GM12878 (cell line): ENCODE data around the gene SV2A. TPM values are rescaled to one million over a fixed set of nuclear protein-coding genes. Genes with fewer than 3 reads are reported as not detected.
"Not testable (repeated sequence)": the region's sequence is repeated elsewhere in the genome, so short reads cannot be mapped to it uniquely, and the experiment has no call there.

Experiments used
- ATAC-seq: fragments of 200-7000 bp; cut with Tn5 transposase; 3 replicates; pipeline ENCODE4 v1.9.1; 2020; ENCODE audit warnings: mild to moderate bottlenecking, moderate library complexity
- BruUV-seq: library from RNA; stranded (reverse); fragments of 400-500 nt; replicated peaks from 2 replicates; lab custom pipeline; 2021; lab: Mats Ljungman, UMichigan
- CTCF ChIA-PET: fragments of 300-600 bp; sonication (Branson Sonifier 250); formaldehyde crosslinking; extraction: SDS; loops from one replicate; lab custom pipeline; 2021; ENCODE audit warnings: inconsistent platforms; lab: Yijun Ruan, JAX
- POLR2A ChIA-PET: fragments of 350-600 bp; formaldehyde crosslinking; extraction: SDS; loops from one replicate; lab custom pipeline; 2021; ENCODE audit warnings: inconsistent platforms; lab: Charles Lee
- RAD21 ChIA-PET: fragments of 300-600 bp; sonication (Branson Sonifier 250); formaldehyde crosslinking; loops from one replicate; lab custom pipeline; 2023; ENCODE audit warnings: antibody characterized with exemption; ENCODE audit not compliant: unreplicated experiment; lab: Charles Lee
- SMC1A ChIA-PET: fragments of 300-600 bp; sonication (Branson Sonifier 250); formaldehyde crosslinking; loops from one replicate; lab custom pipeline; 2023; ENCODE audit not compliant: unreplicated experiment, uncharacterized antibody; lab: Charles Lee
- DNase-seq: peaks from one replicate; pipeline ENCODE4 v3.0.0-alpha.2; 2011; ENCODE audit warnings: low read depth, low spot score
- FAIRE-seq: peaks from 3 replicates; lab custom pipeline; 2011; peaks lifted over from hg19 to GRCh38; lab: Jason Lieb, UNC
- H2AFZ ChIP-seq: 2 replicates; pipeline ENCODE4 v1.6.0; 2011; ENCODE audit warnings: low read depth, low read length, control low read depth; ENCODE audit not compliant: control insufficient read depth
- H3K27ac ChIP-seq: 2 replicates; pipeline ENCODE4 v1.5.1; 2011; ENCODE audit warnings: control low read depth; ENCODE audit not compliant: control insufficient read depth, insufficient read depth
- H3K27me3 ChIP-seq, 2 experiments: replicated peaks in 1 of 2; 2 replicates each; pipeline versions ENCODE4 v1.6.0 to v1.6.1; 2011; ENCODE audit warnings: low read length in 1 of 2; ENCODE audit not compliant: control insufficient read depth in 2 of 2, insufficient read depth in 2 of 2
- H3K36me3 ChIP-seq, 2 experiments: 2 replicates each; pipeline ENCODE4 v1.5.1; 2011; ENCODE audit warnings: low read length in 1 of 2; ENCODE audit not compliant: control insufficient read depth in 2 of 2, insufficient read depth in 2 of 2
- H3K4me1 ChIP-seq: 2 replicates; pipeline ENCODE4 v1.6.1; 2011; ENCODE audit warnings: mild to moderate bottlenecking, low read length, moderate library complexity, mixed read lengths; ENCODE audit not compliant: control insufficient read depth, insufficient read depth
- H3K4me2 ChIP-seq: 2 replicates; pipeline ENCODE4 v1.6.0; 2011; ENCODE audit warnings: control low read depth; ENCODE audit not compliant: control insufficient read depth, insufficient read depth
- H3K4me3 ChIP-seq: fragments of 200-600 bp; sonication (generic); 2 replicates; pipeline ENCODE4 v1.5.1; 2016
- H3K79me2 ChIP-seq: 2 replicates; pipeline ENCODE4 v1.6.0; 2011; ENCODE audit warnings: low read length; ENCODE audit not compliant: control insufficient read depth, insufficient read depth
- H3K9ac ChIP-seq: 2 replicates; pipeline ENCODE4 v1.8.0; 2011; ENCODE audit warnings: low read length, control low read depth, mixed read lengths; ENCODE audit not compliant: control insufficient read depth, insufficient read depth
- H3K9me3 ChIP-seq: replicated peaks from 3 replicates; pipeline ENCODE4 v1.5.1; 2011; ENCODE audit warnings: mild to moderate bottlenecking, low read length; ENCODE audit not compliant: control insufficient read depth, insufficient read depth
- H4K20me1 ChIP-seq: 2 replicates; pipeline ENCODE4 v1.6.0; 2011; ENCODE audit not compliant: control insufficient read depth, insufficient read depth
- BCL11A ChIP-seq: IDR thresholded peaks from 2 replicates; pipeline ENCODE4 v1.6.1; 2011; ENCODE audit warnings: low read depth, low read length
- BMI1 ChIP-seq: fragments of 450-650 bp; IDR thresholded peaks from 2 replicates; pipeline ENCODE4 v1.6.1; 2016; ENCODE audit warnings: mild to moderate bottlenecking, moderate library complexity, borderline replicate concordance
- KLF5 ChIP-seq: fragments of 450-650 bp; IDR thresholded peaks from 2 replicates; pipeline ENCODE4 v1.6.1; 2014; ENCODE audit warnings: mild to moderate bottlenecking; ENCODE audit not compliant: partially characterized antibody
- RCOR1 ChIP-seq: conservative IDR thresholded peaks from 2 replicates; pipeline ENCODE4 v1.6.1; 2012; ENCODE audit warnings: low read depth, low read length, improper control_type of control experiment
- TCF7 ChIP-seq: IDR thresholded peaks from 2 replicates; pipeline ENCODE4 v1.6.1; 2014; ENCODE audit warnings: antibody characterized with exemption, borderline replicate concordance
- ZNF622 ChIP-seq: fragments of 450-650 bp; IDR thresholded peaks from 2 replicates; pipeline ENCODE4 v1.6.1; 2017; ENCODE audit warnings: mild to moderate bottlenecking, inconsistent platforms
- WGBS: methylation state at CpG from one replicate; pipeline ENCODE4 v1.1.6; 2016; ENCODE audit warnings: low lambda C conversion rate; ENCODE audit not compliant: insufficient replicate concordance, insufficient coverage; ENCODE audit errors: missing lambda C conversion rate; 5-methylcytosine and 5-hydroxymethylcytosine counted together
- in situ Hi-C: fragments of 300-500 bp; cut with MboI; formaldehyde crosslinking; loops from 9 replicates; pipeline ENCODE4 v1.14.3; 2018; ENCODE audit warnings: mixed read lengths
- intact Hi-C: fragments of 100-400 bp; cut with micrococcal nuclease; formaldehyde crosslinking; loops from one replicate; pipeline ENCODE4 v1.14.2; 2022; ENCODE audit not compliant: unreplicated experiment
- polyA plus RNA-seq, 11 experiments: library from polyadenylated mRNA; depleted of rRNA in 4 of 11; unstranded in 6 of 11; stranded (reverse) in 5 of 11; fragments of >200 nt; fragmentation: Nextera tagmentation in 4 of 11; fragmentation: Illumina TruSeq in 1 of 11; extraction: Ambion mirVana in 4 of 11; extraction: Trizol in 1 of 11; gene quantifications; 1 replicate in 1 of 11; 2 replicates in 10 of 11; pipeline versions ENCODE4 v1.2.1 to v1.2.3, GENCODE V29; 2011 to 2016; ENCODE audit warnings: inconsistent platforms in 2 of 11, missing spikeins in 2 of 11, low read depth in 1 of 11
- total RNA-seq, 4 experiments: library from RNA; depleted of rRNA in 3 of 4; stranded (reverse); fragments of >200 nt in 3 of 4; fragmentation: Illumina TruSeq in 1 of 4; extraction: Trizol in 1 of 4; gene quantifications; 2 replicates each; pipeline versions ENCODE4 v1.2.1 to v1.2.3, GENCODE V29; 2013 to 2021
- TF ChIP-seq, protein P1 (sequence below): IDR thresholded peaks from 2 replicates; pipeline ENCODE4 v1.6.1; 2012; ENCODE audit warnings: low read depth, low read length, improper control_type of control experiment

The SV2A gene
- total and polyA plus RNA-seq, 10 of the 15 experiments (the other 5 are each of a cell fraction or from before 2014, with no cell fraction given) = 0.39 to 11.6 (median 5.4) TPM

DNA sequence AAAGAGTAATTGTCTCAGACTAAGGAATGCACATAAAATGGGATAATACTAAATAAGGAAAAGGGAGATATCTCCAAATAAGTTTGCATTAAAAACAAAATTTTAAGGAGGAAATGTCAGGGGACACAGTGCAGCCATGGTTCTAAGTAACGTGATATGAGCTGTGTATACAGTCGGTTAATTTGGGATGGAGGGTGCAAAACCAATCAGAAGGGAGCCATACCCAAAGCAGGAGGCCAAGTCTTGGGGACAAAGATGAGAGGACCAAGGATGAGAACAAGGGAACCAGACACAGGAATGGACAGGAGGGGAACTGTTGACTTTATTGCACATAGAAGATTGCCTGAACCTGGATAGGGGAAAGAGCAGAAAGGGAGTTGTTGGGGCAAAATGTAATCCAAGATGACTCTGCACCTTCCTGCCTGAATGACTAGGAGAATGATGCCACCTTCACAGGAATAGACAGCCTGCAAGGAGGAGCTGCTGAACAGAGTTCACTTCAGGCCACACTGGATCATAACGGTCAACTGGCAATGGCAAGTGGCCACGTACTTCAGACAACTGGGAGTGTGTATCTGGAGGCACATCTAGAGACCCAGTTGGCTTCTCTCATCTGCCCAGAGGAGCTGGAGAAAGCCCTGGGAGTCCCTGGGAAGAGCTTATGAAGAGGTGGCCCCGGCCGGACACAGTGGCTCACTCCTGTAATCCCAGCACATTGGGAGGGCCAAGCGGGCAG, 40.3 kb downstream of the SV2A start (continued):
- TF ChIP-seq BMI1 (no peak), BCL11A (no peak), KLF5 (no peak), RCOR1 (no peak), TCF7 (no peak), ZNF622 (no peak)
- TF ChIP-seq, protein P1, sequence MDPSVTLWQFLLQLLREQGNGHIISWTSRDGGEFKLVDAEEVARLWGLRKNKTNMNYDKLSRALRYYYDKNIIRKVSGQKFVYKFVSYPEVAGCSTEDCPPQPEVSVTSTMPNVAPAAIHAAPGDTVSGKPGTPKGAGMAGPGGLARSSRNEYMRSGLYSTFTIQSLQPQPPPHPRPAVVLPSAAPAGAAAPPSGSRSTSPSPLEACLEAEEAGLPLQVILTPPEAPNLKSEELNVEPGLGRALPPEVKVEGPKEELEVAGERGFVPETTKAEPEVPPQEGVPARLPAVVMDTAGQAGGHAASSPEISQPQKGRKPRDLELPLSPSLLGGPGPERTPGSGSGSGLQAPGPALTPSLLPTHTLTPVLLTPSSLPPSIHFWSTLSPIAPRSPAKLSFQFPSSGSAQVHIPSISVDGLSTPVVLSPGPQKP = no peak

DNA sequence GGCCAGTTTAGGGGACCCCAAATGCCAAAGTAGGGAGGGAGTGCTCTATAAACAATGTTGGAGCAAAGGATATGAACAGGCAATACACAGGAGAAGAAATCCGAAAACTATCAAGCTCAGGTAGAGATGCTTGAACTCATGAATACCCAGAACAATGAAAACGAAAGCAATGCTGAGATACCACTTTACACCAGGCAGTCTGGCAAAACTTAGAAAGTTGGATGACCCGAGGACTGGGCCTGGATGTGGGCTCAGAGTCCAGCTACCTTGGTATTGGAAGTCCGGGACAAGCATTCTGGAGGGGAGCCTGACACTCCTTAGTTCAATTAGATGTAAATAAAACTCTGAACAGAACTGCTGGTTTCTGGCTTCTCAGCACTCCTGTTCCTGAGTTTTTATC, 44.6 kb downstream of the SV2A start:
- RAD21 ChIA-PET = not testable (repeated sequence)

DNA sequence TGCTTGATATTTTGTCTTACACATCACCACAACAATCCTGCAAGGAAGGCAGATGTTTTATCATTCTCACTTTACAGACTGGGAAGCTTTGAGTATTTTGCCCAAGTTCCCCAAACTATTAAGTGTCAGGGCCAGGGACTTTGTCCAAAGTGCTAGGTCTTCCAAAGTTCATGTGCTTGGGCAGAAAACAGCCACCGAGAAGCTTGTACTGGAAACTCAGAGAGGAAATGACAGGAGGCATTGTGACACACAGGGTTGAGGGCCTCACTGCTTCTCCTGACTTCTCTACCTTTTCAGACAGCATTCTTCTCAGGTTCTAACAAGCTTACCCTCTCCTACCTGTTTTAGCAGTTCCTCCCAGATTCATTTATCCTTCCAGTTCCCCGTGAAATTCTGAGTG, 50.8 kb downstream of the SV2A start:
- H3K27ac ChIP-seq, intact Hi-C loops, DNase-seq, BruUV-seq, POLR2A ChIA-PET, ATAC-seq, H3K27me3 ChIP-seq, in situ Hi-C loops, H3K9ac ChIP-seq, H3K4me2 ChIP-seq, H2AFZ ChIP-seq, H3K4me3 ChIP-seq, H3K9me3 ChIP-seq, H4K20me1 ChIP-seq, FAIRE-seq, SMC1A ChIA-PET, H3K4me1 ChIP-seq, CTCF ChIA-PET, H3K79me2 ChIP-seq, RAD21 ChIA-PET, H3K36me3 ChIP-seq: not testable (repeated sequence)
- no CpG with 5 or more reads among the region's 2 CpGs for WGBS

More for the DNA sequence above, 44.6 kb downstream of the SV2A start:
- H3K9me3 ChIP-seq, BruUV-seq, H3K36me3 ChIP-seq, H3K4me1 ChIP-seq, H3K79me2 ChIP-seq, H3K27me3 ChIP-seq, H3K4me3 ChIP-seq, in situ Hi-C loops, H3K4me2 ChIP-seq, POLR2A ChIA-PET, SMC1A ChIA-PET, H3K9ac ChIP-seq, H4K20me1 ChIP-seq, ATAC-seq, intact Hi-C loops, FAIRE-seq, CTCF ChIA-PET, H3K27ac ChIP-seq, H2AFZ ChIP-seq, DNase-seq: not testable (repeated sequence)
- no CpG with 5 or more reads among the region's 4 CpGs for WGBS

DNA sequence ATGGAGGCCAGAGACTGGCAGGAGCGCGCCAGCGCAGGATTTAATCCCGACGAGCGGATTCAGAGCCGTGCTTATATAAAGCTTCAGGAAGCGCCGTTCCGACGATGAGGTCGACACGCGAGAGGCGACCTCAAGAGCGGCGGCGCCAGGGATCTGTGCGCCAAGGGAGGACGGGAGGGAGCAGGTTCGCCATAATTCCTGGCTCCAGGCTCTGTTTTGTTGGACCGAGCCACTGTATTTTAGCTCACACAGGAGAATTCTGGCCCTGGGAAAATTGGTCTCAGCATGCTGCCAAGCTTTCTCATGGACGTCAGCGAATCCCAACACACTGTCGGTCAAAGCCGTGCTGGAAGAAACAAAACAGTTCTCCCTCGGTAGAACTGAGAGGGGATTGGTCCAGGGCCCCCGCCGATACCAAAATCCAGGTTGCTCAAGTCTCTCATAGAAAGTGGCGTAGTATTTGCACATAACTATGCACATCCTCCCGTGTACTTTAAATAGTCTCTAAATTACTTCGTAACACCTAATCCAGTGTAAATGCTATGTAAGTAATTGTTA, 56.1 kb downstream of the SV2A start:
- ATAC-seq = peak; percentile 16
- H3K27ac ChIP-seq, H3K4me1 ChIP-seq, CTCF ChIA-PET, H3K36me3 ChIP-seq, H3K79me2 ChIP-seq, H3K4me3 ChIP-seq, intact Hi-C loops, FAIRE-seq, H3K9me3 ChIP-seq, H3K27me3 ChIP-seq, DNase-seq, BruUV-seq, POLR2A ChIA-PET, H4K20me1 ChIP-seq, SMC1A ChIA-PET, RAD21 ChIA-PET, in situ Hi-C loops, H3K9ac ChIP-seq, H2AFZ ChIP-seq, H3K4me2 ChIP-seq: not testable (repeated sequence)
- no CpG with 5 or more reads among the region's 32 CpGs for WGBS
